IPS-NIHi7 (cell line): ENCODE measurements around the gene GAS7.

ENCODE experiments used
- DNase-seq: peaks from one replicate; pipeline ENCODE4 v3.0.0; 2012; ENCODE audit warnings: mixed read lengths; ENCODE audit errors: extremely low spot score

The GAS7 gene

GRCh38 chr17:10050597-10051101 lies 147.8 kb downstream of the GAS7 start:
- no peak for DNase-seq

DNA sequence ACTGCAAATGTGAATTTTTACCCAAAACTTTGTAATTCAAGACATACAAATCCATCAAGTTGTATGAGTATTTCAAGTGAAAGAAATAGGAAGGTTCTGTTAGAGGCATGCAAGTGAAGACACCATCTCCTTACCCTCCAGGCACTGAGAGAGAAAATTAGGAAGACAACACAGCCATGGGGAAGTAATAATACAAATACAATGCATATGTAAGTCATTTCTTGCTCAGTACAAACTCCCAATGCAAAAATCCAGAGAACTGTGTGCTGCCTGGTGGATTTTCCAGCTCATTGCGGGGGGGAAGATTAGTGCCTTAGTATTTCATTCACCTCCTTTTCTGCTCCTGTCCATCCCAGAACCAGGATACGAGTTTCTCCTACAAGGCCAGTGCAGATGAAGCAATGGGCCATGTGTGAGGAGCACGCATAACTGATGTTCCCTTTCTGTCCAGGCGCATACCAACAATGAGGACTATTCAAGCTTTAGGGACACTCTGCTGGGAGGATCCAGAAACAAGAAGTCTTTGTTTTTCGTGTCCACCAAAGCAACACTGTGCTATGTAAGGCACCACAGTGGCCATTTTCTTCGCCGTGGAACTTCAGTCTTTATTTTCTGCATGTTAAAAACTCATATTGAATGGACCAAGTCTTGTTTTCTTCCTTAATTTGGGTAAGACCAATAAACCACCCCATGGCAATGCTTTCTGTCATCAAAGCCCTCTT lies 149.6 kb downstream of the GAS7 start:
- no peak for DNase-seq

DNA sequence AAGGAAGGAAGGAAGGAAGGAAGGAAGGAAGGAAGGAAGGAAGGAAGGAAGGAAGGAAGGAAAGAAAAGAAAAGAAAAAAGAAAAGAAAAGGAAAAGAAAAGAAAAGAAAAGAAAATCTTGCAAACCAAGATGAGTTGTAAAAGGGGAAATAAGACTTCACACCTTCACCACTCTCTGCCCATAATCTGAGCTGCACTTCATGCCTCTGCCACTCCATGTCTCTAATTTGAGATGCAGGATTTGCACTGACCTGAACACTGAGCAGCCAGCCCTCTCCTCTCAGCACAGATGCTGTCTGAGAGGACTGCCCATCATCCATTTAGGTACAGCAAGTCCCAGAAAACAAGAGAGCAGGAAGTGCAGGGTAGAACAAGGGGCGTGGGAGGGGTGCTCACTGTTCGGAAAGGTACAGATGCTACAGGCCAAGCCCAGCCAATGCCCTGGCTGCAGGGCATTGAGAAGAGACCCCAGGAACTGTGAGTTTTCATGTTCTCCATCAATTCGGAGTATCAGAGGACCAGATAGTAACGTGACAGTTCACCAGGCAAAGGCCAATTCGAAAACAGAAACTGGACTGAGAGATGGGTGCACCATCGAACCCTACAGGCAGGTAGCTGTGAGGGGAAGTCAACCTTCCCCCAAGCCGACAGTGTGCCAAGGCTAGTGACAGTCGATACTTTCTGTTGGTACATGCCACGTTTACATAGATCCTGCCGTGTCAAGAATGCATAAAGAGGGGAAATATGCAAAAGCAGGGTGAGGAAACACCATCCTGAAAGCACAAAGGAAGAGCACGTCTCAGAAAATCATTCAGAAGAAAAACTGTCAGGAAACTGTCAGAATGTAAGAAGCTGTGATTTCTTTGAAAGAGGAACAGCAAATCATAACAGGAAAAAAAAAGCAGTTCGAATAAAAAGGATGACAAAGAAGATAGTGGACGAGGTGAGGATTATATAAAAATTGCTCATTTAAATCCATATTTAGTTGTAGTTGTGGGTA lies 151.3 kb downstream of the GAS7 start:
- no peak for DNase-seq

DNA sequence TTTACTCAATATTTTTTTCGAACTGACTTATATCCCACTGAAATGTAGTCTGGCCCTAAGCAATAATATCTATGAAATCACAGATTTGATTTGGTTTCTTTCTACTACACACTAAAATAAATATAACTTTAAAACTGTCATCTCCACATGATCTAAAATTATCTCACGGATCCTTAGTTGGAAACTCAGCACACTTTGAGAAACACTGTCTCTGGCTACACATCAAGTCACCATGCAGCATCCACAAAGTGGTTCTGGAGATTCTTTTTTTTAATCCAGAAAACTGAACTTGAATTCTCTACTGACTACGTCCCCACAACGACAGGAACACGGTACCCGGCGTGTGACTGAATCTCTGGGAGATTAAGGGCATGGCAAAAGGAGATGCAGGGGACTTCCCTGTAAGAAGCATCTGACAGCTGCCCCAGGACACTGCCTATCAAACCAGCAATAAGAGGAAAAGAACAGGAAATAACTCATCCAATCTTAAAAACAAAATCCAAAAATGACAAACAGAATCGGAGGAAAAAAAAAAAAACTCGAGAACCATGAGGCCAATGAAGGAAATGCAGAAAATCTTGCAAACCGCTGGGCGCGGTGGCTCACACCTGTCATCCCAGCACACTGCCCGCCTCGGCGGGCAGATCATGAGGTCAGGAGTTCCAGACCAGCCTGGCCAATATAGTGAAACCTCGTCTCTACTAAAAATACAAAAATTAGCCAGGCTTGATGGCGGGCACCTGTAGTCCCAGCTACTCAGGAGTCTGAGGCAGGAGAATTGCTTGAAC lies 152.3 kb downstream of the GAS7 start:
- no peak for DNase-seq

GRCh38 chr17:10042589-10043244 lies 155.7 kb downstream of the GAS7 start:
- no peak for DNase-seq

DNA sequence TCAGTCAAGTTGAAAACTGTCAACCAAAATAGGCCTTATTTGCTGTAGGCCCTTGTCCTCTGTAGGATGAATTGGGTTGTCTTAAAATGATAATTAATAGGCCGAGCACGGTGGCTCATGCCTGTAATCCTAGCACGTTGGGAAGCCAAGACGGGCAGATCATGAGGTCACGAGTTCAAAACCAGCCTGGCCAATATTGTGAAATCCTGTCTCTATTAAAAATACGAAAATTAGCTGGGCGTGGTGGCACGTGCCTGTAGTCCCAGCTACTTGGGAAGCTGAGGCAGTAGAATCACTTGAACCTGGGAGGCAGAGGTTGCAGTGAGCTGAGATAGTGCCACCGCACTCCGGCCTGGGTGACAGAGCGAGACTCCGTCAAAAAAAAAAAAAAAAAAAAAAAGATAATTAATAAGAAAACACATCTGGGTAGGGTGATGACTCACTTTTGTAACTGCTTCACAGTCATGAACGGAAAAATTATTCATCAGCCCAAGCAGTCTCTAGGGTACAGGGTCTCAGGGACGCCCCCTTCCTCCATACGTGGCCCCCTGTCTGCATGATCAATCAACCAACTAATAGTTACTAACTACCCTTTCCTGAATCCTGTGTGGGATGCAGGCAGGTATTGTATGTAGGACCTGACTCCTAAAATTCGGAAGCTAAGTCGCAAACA lies 156.4 kb downstream of the GAS7 start:
- no peak for DNase-seq

DNA sequence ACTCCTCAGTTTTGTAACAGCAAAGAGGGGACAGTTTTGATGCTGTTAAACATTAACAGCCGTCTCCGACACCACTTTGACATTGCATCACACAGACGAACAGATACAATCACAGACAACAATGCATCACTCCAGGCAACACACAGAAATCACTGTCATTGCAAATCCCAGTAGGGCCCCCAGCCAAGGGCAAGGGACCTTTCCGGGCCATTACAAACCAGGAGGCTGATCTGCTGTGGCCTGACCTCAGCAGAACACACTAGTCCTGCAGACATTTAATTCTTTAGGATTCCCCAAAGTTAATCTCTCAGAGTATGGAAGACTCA lies 157.2 kb downstream of the GAS7 start:
- DNase-seq, result no peak

GRCh38 chr17:10036511-10037061 lies 161.8 kb downstream of the GAS7 start:
- no peak for DNase-seq

DNA sequence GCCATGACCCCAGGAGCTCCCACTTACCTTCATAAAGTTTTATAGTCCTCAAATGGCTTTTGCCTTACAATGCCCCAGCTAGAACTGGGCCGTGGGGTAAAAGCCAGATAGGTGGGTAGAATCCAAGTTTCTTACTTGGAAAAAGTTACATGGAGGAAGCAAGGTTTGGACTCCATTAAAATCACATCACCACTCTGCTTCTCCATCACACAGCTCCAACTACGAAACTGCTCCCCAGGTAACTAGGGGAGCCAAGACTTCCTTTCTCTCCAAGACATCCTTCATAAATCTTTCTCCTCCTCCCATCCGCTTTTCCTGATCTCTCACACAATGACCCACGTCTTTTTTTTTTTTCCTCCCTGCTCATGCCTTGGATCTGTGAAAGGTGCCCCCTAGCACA lies 162.5 kb downstream of the GAS7 start:
- no peak for DNase-seq

DNA sequence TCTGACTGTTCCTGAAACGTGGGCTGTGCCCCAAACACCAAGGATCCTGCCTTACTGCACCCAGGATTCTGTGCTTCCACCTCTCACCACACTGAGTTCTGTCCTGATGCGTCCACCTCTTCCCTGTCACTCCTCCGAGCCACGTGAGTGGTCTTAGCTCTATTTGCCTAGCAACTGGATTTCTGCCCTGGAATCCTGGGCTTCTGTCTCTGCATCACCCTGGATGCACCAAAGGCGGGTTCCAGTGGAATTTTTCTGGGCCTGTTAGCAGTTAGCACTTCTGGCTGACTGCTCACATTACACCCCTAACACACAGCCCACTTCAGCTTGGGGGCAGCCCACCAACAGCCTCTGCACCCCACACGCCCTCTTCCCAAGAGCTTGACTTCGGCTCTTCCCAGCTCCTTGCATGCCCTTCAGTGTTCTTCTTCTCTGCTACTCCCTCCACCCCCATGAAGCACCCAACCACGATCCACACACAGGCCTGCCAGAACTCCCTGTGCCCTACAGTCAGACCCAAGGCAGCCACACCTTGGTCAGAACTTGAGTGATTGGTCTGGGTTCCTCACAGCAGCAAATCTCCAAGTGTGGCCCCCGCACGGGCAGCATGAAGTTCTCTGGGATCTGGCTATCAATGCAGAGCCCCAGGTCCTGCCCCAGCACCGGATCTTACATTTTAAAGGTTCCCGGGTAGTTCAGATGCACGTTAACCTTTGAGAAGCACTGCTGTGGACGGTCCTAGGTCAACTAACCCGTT lies 163.5 kb downstream of the GAS7 start:
- no peak for DNase-seq

DNA sequence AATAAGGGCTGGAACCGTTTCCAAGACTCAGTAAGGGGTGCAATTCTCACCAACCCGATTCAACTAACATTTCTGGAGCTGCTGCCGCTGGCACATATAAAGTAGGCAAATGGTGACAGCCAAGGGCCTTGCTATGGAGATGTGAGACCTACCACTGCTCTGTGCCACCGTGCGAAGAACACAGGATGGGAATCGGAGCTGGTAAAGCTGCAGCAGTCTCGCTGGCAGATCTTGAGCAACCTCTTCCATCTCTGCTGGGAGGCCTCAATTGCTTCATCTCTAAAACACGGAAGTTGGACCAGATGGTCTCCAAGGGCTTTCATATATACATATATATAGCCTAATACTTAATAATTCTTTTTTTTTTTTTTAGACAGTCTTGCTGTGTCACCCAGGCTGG lies 164.4 kb downstream of the GAS7 start:
- DNase-seq, result no peak

DNA sequence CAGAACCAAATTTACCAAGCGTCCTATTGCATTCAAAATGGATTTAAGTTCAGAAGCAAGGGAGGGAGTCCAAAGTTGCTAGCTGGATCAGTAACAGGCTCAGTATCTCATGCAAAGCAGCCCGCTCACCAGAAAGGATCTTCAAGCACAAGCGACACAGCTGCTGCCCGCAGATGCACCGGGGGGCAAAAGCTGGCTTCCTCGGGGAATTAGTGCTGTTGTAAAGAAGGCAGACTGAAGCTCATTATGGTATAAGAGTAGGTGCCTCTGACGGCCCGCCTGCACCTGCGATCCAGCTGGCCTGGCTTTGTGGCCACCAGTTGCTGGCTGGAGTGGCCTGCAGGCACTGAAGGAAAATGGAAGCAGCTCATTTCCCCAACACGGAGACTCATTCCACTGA lies 165.0 kb downstream of the GAS7 start:
- DNase-seq, result no peak

GRCh38 chr17:10032118-10032852 lies 166.1 kb downstream of the GAS7 start:
- DNase-seq, result no peak

GRCh38 chr17:10031606-10032005 lies 166.8 kb downstream of the GAS7 start:
- no peak for DNase-seq

DNA sequence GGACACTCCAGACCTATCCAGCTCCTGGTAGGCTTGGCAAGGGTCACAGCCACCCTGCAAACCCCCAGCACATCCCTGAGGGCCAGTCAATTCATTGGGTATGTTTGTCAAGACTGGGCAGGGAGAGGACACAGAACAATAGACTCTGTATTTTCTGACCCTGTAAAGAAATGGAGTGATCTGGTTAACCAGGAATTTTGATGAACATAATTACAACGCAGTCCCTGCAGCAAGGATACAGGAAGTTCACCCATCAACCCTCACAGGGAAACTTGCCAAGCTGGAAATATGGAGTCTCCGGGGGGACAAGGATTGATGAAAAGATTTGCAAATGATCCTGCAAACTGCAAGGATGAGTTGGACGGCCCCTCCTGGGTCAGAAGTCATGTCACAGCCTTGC lies 167.3 kb downstream of the GAS7 start:
- DNase-seq, result no peak

- DNase-seq, result no peak
Measured at GRCh38 chr17:10029129-10029528, 169.3 kb downstream of the GAS7 start.

GRCh38 chr17:10025976-10026901 lies 172.2 kb downstream of the GAS7 start:
- DNase-seq, result no peak

DNA sequence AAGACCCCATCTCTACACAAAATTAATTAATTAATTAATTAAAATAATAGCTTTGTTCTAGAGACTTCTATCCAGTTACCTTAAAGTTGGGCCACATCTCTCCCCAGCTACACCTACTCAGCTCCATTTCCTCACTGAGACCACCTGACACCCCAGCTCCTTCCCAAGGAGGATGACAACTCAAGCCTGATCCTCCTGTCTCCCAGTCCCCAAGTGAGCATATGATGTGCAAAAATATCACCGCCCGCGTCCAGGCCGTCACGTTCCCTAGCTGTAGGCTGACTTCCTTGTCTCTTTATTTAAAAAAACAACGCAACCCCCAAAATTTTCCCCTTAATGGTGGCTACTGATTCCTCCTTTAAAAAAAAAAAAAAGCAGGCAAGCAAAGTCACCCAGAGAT lies 173.2 kb downstream of the GAS7 start:
- DNase-seq, result no peak
